SK-N-MC (cell line): Measurements from ENCODE around the gene EFNA2.

Source experiments
- EZH2 ChIP-seq: fragments of 200-600 bp; sonication (generic); IDR thresholded peaks from one replicate; pipeline ENCODE4 v1.6.1; 2017; ENCODE audit warnings: antibody characterized with exemption
- POLR2AphosphoS5 ChIP-seq: IDR thresholded peaks from 2 replicates; pipeline ENCODE4 v1.6.1; 2012; ENCODE audit warnings: mild to moderate bottlenecking, low read depth, low read length, borderline replicate concordance

GRCh38 chr19:1273263-1274041 lies 12.2 kb upstream of the EFNA2 start:
- TF ChIP-seq POLR2AphosphoS5 (no peak; the same call in none of the 2 replicates), EZH2 (no peak)
